ENCODE results near the gene HDGF. TPM values are rescaled to one million over a fixed set of nuclear protein-coding genes. Genes with fewer than 3 reads are reported as not detected.
A peak's percentile ranks its signal among the peaks of the same experiment; 100 is the strongest.

The HDGF gene
- total RNA-seq, 1 donor: 146 TPM

- DNase-seq (ENCODE audit: low read depth): no peak
- no peak overlapping the region for H3K4me3 ChIP-seq (ENCODE audit: low read depth, low read length)
- no peak for TF ChIP-seq CTCF (IDR thresholded peaks at IDR 0.05; ENCODE audit: insufficient read depth, low read length)
Measured at GRCh38 chr1:156742801-156743200, 8.7 kb downstream of the HDGF start.

- no peak overlapping the region for H3K4me3 ChIP-seq (ENCODE audit: low read depth, low read length)
- TF ChIP-seq CTCF (IDR thresholded peaks at IDR 0.05; ENCODE audit: insufficient read depth, low read length): no peak
- no peak for DNase-seq (ENCODE audit: low read depth)
Measured at GRCh38 chr1:156742017-156742416, 9.5 kb downstream of the HDGF start.

- DNase-seq (ENCODE audit: low read depth): no peak
- no peak for TF ChIP-seq CTCF (IDR thresholded peaks at IDR 0.05; ENCODE audit: insufficient read depth, low read length)
- peak overlapping the region; percentile 45 for H3K4me3 ChIP-seq (ENCODE audit: low read depth, low read length)
Measured at GRCh38 chr1:156741481-156741983, 9.9 kb downstream of the HDGF start.

GRCh38 chr1:156740741-156741480 lies 10.6 kb downstream of the HDGF start, which contains the start of gene MRPL24:
TSS of gene MRPL24 (minus strand) at chr1:156741088. CDS start at chr1:156738704, 2,384 bp downstream.
- peak within 1 kb of the TSS; percentile 97 for H3K4me3 ChIP-seq (ENCODE audit: low read depth, low read length)

GRCh38 chr1:156740237-156740740 lies 11.2 kb downstream of the HDGF start:
- DNase-seq (ENCODE audit: low read depth): peak; percentile 13
- H3K4me3 ChIP-seq (ENCODE audit: low read depth, low read length): peak overlapping the region; percentile 97
- no peak for TF ChIP-seq CTCF (IDR thresholded peaks at IDR 0.05; ENCODE audit: insufficient read depth, low read length)

More at GRCh38 chr1:156740741-156741480, 10.6 kb downstream of the HDGF start, which contains the start of gene MRPL24:
- peak; percentile 99 for DNase-seq (ENCODE audit: low read depth)
- TF ChIP-seq CTCF (IDR thresholded peaks at IDR 0.05; ENCODE audit: insufficient read depth, low read length): no peak

- H3K4me3 ChIP-seq (ENCODE audit: low read depth, low read length): no peak overlapping the region
- no peak for DNase-seq (ENCODE audit: low read depth)
- no peak for TF ChIP-seq CTCF (IDR thresholded peaks at IDR 0.05; ENCODE audit: insufficient read depth, low read length)
Measured at GRCh38 chr1:156738916-156739315, 12.6 kb downstream of the HDGF start.
